HepG2 (cell line): ENCODE results near the gene LRP1B. TPM values are rescaled to one million over a fixed set of nuclear protein-coding genes. Genes with fewer than 3 reads are reported as not detected.

Source experiments
- ATAC-seq: fragments of 200-7000 bp; cut with Tn5 transposase; 3 replicates; pipeline ENCODE4 v1.9.1; 2020; ENCODE audit warnings: mild to moderate bottlenecking, moderate library complexity
- BruUV-seq: library from RNA; stranded (reverse); fragments of 400-500 nt; replicated peaks from 2 replicates; lab custom pipeline; 2021; lab: Mats Ljungman, UMichigan
- CTCF ChIA-PET: fragments of 300-600 bp; formaldehyde crosslinking; extraction: SDS; loops from one replicate; lab custom pipeline; 2021; ENCODE audit warnings: low total read pairs, inconsistent platforms, low intra/inter-chr PET ratio; lab: Yijun Ruan, JAX
- POLR2A ChIA-PET: fragments of 350-600 bp; sonication (Branson Sonifier 250); formaldehyde crosslinking; loops from one replicate; lab custom pipeline; 2020; ENCODE audit warnings: antibody characterized with exemption, inconsistent platforms; lab: Yijun Ruan, JAX
- DNase-seq: peaks from one replicate; pipeline ENCODE4 v3.0.0-alpha.2; 2015; ENCODE audit warnings: low spot score
- FAIRE-seq: peaks from 3 replicates; lab custom pipeline; 2011; peaks lifted over from hg19 to GRCh38; lab: Jason Lieb, UNC
- H2AFZ ChIP-seq: one replicate; pipeline ENCODE4 v1.6.1; 2011; ENCODE audit warnings: low read length, inconsistent platforms
- H3K27ac ChIP-seq: fragments of 300-600 bp; 3 replicates; pipeline ENCODE4 v1.8.0; 2011; ENCODE audit warnings: mixed run types, mild to moderate bottlenecking, mixed read lengths, low read length, inconsistent platforms; ENCODE audit not compliant: insufficient read depth; ENCODE audit errors: extremely low read length
- H3K27me3 ChIP-seq, 2 experiments: fragments of 200-600 bp in 1 of 2; 2 replicates in 1 of 2; 3 replicates in 1 of 2; pipeline versions ENCODE4 v1.6.0 to v1.8.0; 2011; ENCODE audit warnings: low read length in 2 of 2, mild to moderate bottlenecking in 2 of 2, moderate library complexity in 2 of 2, inconsistent platforms in 1 of 2; ENCODE audit not compliant: insufficient read depth in 2 of 2, control insufficient read depth in 1 of 2
- H3K36me3 ChIP-seq, 2 experiments: fragments of 200-600 bp in 1 of 2; replicated peaks in 1 of 2; 2 replicates in 1 of 2; 3 replicates in 1 of 2; pipeline versions ENCODE4 v1.5.1 to v1.8.0; 2011; ENCODE audit warnings: low read length in 2 of 2, inconsistent platforms in 1 of 2; ENCODE audit not compliant: insufficient read depth in 2 of 2, control insufficient read depth in 1 of 2
- H3K4me1 ChIP-seq: 2 replicates; pipeline ENCODE4 v1.5.1; 2012; ENCODE audit warnings: low read length, inconsistent platforms; ENCODE audit not compliant: insufficient read depth
- H3K4me2 ChIP-seq: 2 replicates; pipeline ENCODE4 v1.6.0; 2011; ENCODE audit warnings: low read depth, low read length, inconsistent platforms
- H3K4me3 ChIP-seq, 3 experiments: fragments of 200-600 bp in 1 of 3; sonication (generic), shearing (Covaris generic) in 1 of 3; replicated peaks in 1 of 3; 2 replicates each; pipeline ENCODE4 v1.5.1; 2011 to 2016; ENCODE audit warnings: low read length in 3 of 3, inconsistent platforms in 2 of 3, low read depth in 2 of 3, mild to moderate bottlenecking in 2 of 3, control low read depth in 1 of 3, mixed read lengths in 1 of 3; ENCODE audit not compliant: insufficient read depth in 1 of 3
- H3K79me2 ChIP-seq: one replicate; pipeline ENCODE4 v1.6.1; 2011; ENCODE audit warnings: low read length, inconsistent platforms; ENCODE audit not compliant: insufficient read depth
- H3K9ac ChIP-seq: 2 replicates; pipeline ENCODE4 v1.6.0; 2011; ENCODE audit warnings: mild to moderate bottlenecking, low read depth, low read length, inconsistent platforms; ENCODE audit not compliant: insufficient read depth
- H3K9me3 ChIP-seq: 2 replicates; pipeline ENCODE4 v1.5.1; 2012; ENCODE audit warnings: mild to moderate bottlenecking, low read length
- H4K20me1 ChIP-seq: 2 replicates; pipeline ENCODE4 v1.6.0; 2011; ENCODE audit warnings: inconsistent platforms, mild to moderate bottlenecking, low read length, moderate library complexity; ENCODE audit not compliant: insufficient read depth
- HHEX ChIP-seq: IDR thresholded peaks from 2 replicates; pipeline ENCODE4 v1.6.1; 2016; ENCODE audit warnings: control low read depth
- KAT7 ChIP-seq: IDR thresholded peaks from 2 replicates; pipeline ENCODE4 v1.6.1; 2018; ENCODE audit warnings: borderline replicate concordance, missing compliant biosample characterization
- MAFF ChIP-seq: IDR thresholded peaks from 2 replicates; pipeline ENCODE4 v1.6.1; 2011; ENCODE audit warnings: low read depth, low read length, improper control_type of control experiment
- MAFK ChIP-seq, 2 experiments: IDR thresholded peaks in 1 of 2; conservative IDR thresholded peaks in 1 of 2; 2 replicates each; pipeline ENCODE4 v1.6.1; 2011; ENCODE audit warnings: improper control_type of control experiment in 2 of 2, low read length in 2 of 2
- RXRA ChIP-seq: sonication (generic); formaldehyde crosslinking; IDR thresholded peaks from 2 replicates; pipeline ENCODE4 v1.5.1; 2020; ENCODE audit warnings: missing genetic modification reagents
- SSRP1 ChIP-seq: IDR thresholded peaks from 2 replicates; pipeline ENCODE4 v1.6.1; 2016; ENCODE audit warnings: control low read depth
- STAG1 ChIP-seq: sonication (generic); formaldehyde crosslinking; IDR thresholded peaks from 2 replicates; pipeline ENCODE4 v1.4.0; 2020; ENCODE audit warnings: missing genetic modification reagents
- XBP1 ChIP-seq: sonication (generic); formaldehyde crosslinking; IDR thresholded peaks from 2 replicates; pipeline ENCODE4 v1.5.0; 2020; ENCODE audit warnings: missing genetic modification reagents
- WGBS: methylation state at CpG from one replicate; pipeline ENCODE4 v1.1.6; 2017; ENCODE audit warnings: low lambda C conversion rate; 5-methylcytosine and 5-hydroxymethylcytosine counted together
- in situ Hi-C: cut with HindIII; loops from 2 replicates; pipeline ENCODE4 v1.10.0; 2017; ENCODE audit warnings: low pct_unique_long_range_greater_than_20kb; ENCODE audit not compliant: extremely low pct_ligation_motif_present
- intact Hi-C: fragments of 100-400 bp; cut with micrococcal nuclease; formaldehyde crosslinking; loops from one replicate; pipeline ENCODE4 v1.10.0; 2022; ENCODE audit not compliant: unreplicated experiment
- polyA plus RNA-seq, 8 experiments: library from polyadenylated mRNA; depleted of rRNA in 3 of 8; stranded (reverse) in 7 of 8; unstranded in 1 of 8; fragments of >200 nt; fragmentation: Illumina TruSeq in 4 of 8; extraction: Trizol in 4 of 8; gene quantifications; 2 replicates each; pipeline versions ENCODE4 v1.2.1 to v1.2.3, GENCODE V29; 2011 to 2016; ENCODE audit warnings: low read depth in 4 of 8, missing spikeins in 1 of 8, mixed read lengths in 1 of 8; ENCODE audit not compliant: insufficient read depth in 1 of 8
- total RNA-seq, 5 experiments: library from RNA; depleted of rRNA; stranded (reverse); fragments of >200 nt; fragmentation: Illumina TruSeq; extraction: Trizol; gene quantifications; 2 replicates each; pipeline ENCODE4 v1.2.3, GENCODE V29; 2016; ENCODE audit warnings: low read depth in 1 of 5
- TF ChIP-seq, protein P1 (sequence below): sonication (generic); formaldehyde crosslinking; IDR thresholded peaks from 2 replicates; pipeline ENCODE4 v1.5.0; 2020; ENCODE audit warnings: missing genetic modification reagents, mild to moderate bottlenecking, borderline replicate concordance

Gene LRP1B
- total and polyA plus RNA-seq, 2 of the 13 experiments (the other 11 are each of a cell fraction or from before 2014, with no cell fraction given): 0.04 TPM; not detected in 1

DNA sequence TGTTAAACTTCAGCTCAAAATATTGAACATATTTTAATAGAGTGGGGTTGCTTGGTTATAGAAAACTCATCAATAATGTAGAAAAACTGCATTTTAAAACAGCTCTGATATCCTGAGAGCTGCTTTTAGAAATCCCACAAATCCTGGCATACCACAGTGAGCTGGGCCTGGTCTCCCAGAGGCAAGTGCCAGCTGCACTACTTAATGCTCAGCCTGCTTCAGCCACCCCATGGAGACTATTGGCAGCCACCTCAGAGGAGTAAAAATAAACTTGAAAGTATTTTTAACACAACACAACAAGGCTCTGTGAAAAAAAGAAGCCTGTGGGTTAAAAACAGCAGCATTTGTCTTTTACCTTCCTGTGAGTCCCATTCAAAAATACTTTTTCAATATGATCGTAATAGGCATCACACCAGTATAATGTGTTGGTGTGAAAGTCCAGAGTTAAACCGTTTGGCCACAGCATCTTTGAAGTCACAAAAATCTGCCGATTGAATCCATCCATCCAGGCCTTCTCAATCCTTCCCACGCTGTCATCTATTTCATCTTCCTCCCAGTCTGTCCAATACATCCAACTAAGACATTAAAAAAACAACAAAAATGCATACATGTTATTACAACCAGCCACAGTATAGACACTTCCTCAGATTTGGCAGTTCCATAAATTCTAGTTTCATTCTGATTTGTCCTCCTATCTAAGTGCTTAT lies 1115.3 kb downstream of the LRP1B start:
- H3K79me2 ChIP-seq: no peaks in the 10 kb centered on the region
- no peak overlapping the region for H3K9ac ChIP-seq
- no peak overlapping the region for H3K27ac ChIP-seq
- no peaks in the 10 kb centered on the region for H3K27me3 ChIP-seq
- no peak overlapping the region for H3K4me3 ChIP-seq
- no peaks in the 10 kb centered on the region for H3K9me3 ChIP-seq
- H4K20me1 ChIP-seq: no peaks in the 10 kb centered on the region
- H3K4me1 ChIP-seq: no peaks in the 10 kb centered on the region
- intact Hi-C loops: no loop called here
- TF ChIP-seq SSRP1 (CRISPR knock-in tag): no peak
- TF ChIP-seq STAG1 (CRISPR knock-in tag): no peak
- TF ChIP-seq HHEX (CRISPR knock-in tag): no peak
- TF ChIP-seq XBP1 (CRISPR knock-in tag): no peak
- no peak for TF ChIP-seq RXRA
- TF ChIP-seq, protein P1, sequence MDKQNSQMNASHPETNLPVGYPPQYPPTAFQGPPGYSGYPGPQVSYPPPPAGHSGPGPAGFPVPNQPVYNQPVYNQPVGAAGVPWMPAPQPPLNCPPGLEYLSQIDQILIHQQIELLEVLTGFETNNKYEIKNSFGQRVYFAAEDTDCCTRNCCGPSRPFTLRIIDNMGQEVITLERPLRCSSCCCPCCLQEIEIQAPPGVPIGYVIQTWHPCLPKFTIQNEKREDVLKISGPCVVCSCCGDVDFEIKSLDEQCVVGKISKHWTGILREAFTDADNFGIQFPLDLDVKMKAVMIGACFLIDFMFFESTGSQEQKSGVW (CRISPR knock-in tag): no peak
- TF ChIP-seq KAT7 (CRISPR knock-in tag): no peak
- FAIRE-seq: no peak
- in situ Hi-C loops: no loop called here
- no peak overlapping the region for H3K4me2 ChIP-seq
- no peak overlapping the region for H2AFZ ChIP-seq
- no peak for ATAC-seq
- 3% methylated on average over 4 of the region's 4 CpGs for WGBS
- CTCF ChIA-PET: no interaction called here
- DNase-seq: no peak
- POLR2A ChIA-PET: no interaction called here
- no TSS peak for BruUV-seq
- H3K36me3 ChIP-seq: no peaks in the 10 kb centered on the region

DNA sequence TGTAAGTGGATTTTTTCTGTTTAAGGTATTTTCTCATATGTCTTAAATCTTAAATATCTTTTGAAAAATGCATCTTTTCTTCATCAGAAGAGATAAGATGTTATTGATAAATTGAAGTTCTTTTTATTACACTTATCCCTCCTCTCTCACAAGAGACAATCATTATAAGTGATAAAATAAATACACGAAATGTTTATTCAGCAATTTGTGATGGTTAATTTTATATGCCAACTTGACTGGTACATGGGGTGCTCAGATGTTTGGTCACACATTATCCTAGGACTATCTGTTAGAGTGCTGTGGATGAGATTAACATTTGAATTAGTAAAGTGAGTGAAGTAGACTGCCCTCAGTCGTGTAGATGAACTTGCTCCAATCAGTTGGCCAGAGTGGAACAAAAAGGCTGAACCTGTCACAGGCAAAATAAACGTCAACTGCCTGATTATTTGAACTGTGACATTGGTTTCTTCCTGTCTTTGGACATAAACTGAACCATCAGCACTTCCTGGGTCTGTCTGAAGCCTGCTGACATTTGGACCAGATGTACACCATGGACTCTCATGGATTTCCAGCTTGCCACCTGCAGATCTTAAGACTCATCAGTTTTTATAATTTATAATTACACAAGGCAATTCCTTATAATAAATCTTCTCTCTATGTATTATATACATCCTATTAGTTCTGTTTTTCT lies 1126.7 kb downstream of the LRP1B start:
- POLR2A ChIA-PET: no interaction called here
- Histone ChIP-seq H3K27me3 (no peaks in the 10 kb centered on the region), H3K4me3 (no peak overlapping the region), H3K79me2 (no peaks in the 10 kb centered on the region), H3K9ac (no peak overlapping the region), H3K27ac (no peak overlapping the region), H3K4me1 (no peaks in the 10 kb centered on the region), H3K4me2 (no peak overlapping the region), H3K9me3 (no peaks in the 10 kb centered on the region), H2AFZ (no peak overlapping the region), H4K20me1 (no peaks in the 10 kb centered on the region), H3K36me3 (no peaks in the 10 kb centered on the region)
- FAIRE-seq (no peak), ATAC-seq (no peak), DNase-seq (no peak)
- CTCF ChIA-PET: no interaction called here
- intact Hi-C loops (no loop called here), in situ Hi-C loops (no loop called here)
- no TSS peak for BruUV-seq
- 1% methylated on average over 3 of the region's 3 CpGs for WGBS
- TF ChIP-seq MAFK (conservative IDR thresholded peaks at IDR 0.05 in 1 of 2, IDR thresholded peaks at IDR 0.05 in 1 of 2; ENCODE audit: low read length in 2 of 2) (peak; percentile 54 to 73), MAFF (peak; percentile 59; the same call in 1 of the 2 replicates)
